Measurements from ENCODE around the gene MEAF6.
A peak's percentile ranks its signal among the peaks of the same experiment; 100 is the strongest.
"Not testable (repeated sequence)": the region's sequence is repeated elsewhere in the genome, so short reads cannot be mapped to it uniquely, and the experiment has no call there.

MEAF6 gene

GRCh38 chr1:37519613-37520012 lies 5.0 kb upstream of the MEAF6 start:
- Histone ChIP-seq H3K9ac (no peak overlapping the region), H3K27me3 (ENCODE audit: control insufficient read depth, insufficient read depth, low read length) (no peaks in the 10 kb centered on the region), H3K9me3 (ENCODE audit: control insufficient read depth, low read length) (no peaks in the 10 kb centered on the region), H3K4me1 (no peaks in the 10 kb centered on the region), H3K27ac (no peak overlapping the region), H2AFZ (no peak overlapping the region), H3K4me2 (ENCODE audit: low read length) (no peak overlapping the region), H3K4me3 (ENCODE audit: low read depth, low read length) (no peak overlapping the region), H3K79me2 (no peaks in the 10 kb centered on the region), H3K36me3 (ENCODE audit: control insufficient read depth, insufficient read depth, low read length) (no peaks in the 10 kb centered on the region)
- no peak for TF ChIP-seq CTCF (IDR thresholded peaks at IDR 0.05)

- H3K4me3 ChIP-seq (ENCODE audit: low read depth, low read length); H3K79me2 ChIP-seq; H3K9me3 ChIP-seq (ENCODE audit: control insufficient read depth, low read length); H3K27ac ChIP-seq; H3K4me2 ChIP-seq (ENCODE audit: low read length); H3K4me1 ChIP-seq; H3K36me3 ChIP-seq (ENCODE audit: control insufficient read depth, insufficient read depth, low read length); H3K9ac ChIP-seq; H3K27me3 ChIP-seq (ENCODE audit: control insufficient read depth, insufficient read depth, low read length): not testable (repeated sequence)
- peak overlapping the region; percentile 66 for H2AFZ ChIP-seq
These were observed 4.4 kb upstream of the MEAF6 start for GRCh38 chr1:37518929-37519328.

- not testable (repeated sequence) for H3K4me3 ChIP-seq (ENCODE audit: low read depth, low read length); H3K27ac ChIP-seq; H3K36me3 ChIP-seq (ENCODE audit: control insufficient read depth, insufficient read depth, low read length); H3K4me2 ChIP-seq (ENCODE audit: low read length); H3K9ac ChIP-seq; H2AFZ ChIP-seq; H3K79me2 ChIP-seq; H3K9me3 ChIP-seq (ENCODE audit: control insufficient read depth, low read length); H3K27me3 ChIP-seq (ENCODE audit: control insufficient read depth, insufficient read depth, low read length); H3K4me1 ChIP-seq
These were observed 3.7 kb upstream of the MEAF6 start for GRCh38 chr1:37518241-37518640.

GRCh38 chr1:37517569-37517968 lies 3.0 kb upstream of the MEAF6 start:
- no peak for TF ChIP-seq CTCF (IDR thresholded peaks at IDR 0.05)
- H2AFZ ChIP-seq = no peak overlapping the region
- no peak overlapping the region for H3K4me3 ChIP-seq (ENCODE audit: low read depth, low read length)
- H3K9ac ChIP-seq = no peak overlapping the region
- no peak overlapping the region for H3K27ac ChIP-seq
- H3K4me1 ChIP-seq = peaks cover 3% of the 10 kb centered on the region
- H3K9me3 ChIP-seq (ENCODE audit: control insufficient read depth, low read length) = no peaks in the 10 kb centered on the region
- no peaks in the 10 kb centered on the region for H3K27me3 ChIP-seq (ENCODE audit: control insufficient read depth, insufficient read depth, low read length)
- no peak overlapping the region for H3K4me2 ChIP-seq (ENCODE audit: low read length)
- peaks cover 7% of the 10 kb centered on the region for H3K79me2 ChIP-seq
- no peaks in the 10 kb centered on the region for H3K36me3 ChIP-seq (ENCODE audit: control insufficient read depth, insufficient read depth, low read length)

GRCh38 chr1:37515185-37516034 lies 844 bp upstream of the MEAF6 start:
- Histone ChIP-seq H3K9me3 (ENCODE audit: control insufficient read depth, low read length) (no peaks in the 10 kb centered on the region), H3K4me3 (ENCODE audit: low read depth, low read length) (peak overlapping the region; percentile 93), H2AFZ (peak overlapping the region; percentile 99), H3K36me3 (ENCODE audit: control insufficient read depth, insufficient read depth, low read length) (no peaks in the 10 kb centered on the region), H3K27me3 (ENCODE audit: control insufficient read depth, insufficient read depth, low read length) (no peaks in the 10 kb centered on the region), H3K9ac (peak overlapping the region; percentile 53), H3K4me2 (ENCODE audit: low read length) (peak overlapping the region; percentile 98), H3K79me2 (peaks cover 7% of the 10 kb centered on the region), H3K27ac (peak overlapping the region; percentile 89), H3K4me1 (peaks cover 3% of the 10 kb centered on the region)
- no peak for TF ChIP-seq CTCF (IDR thresholded peaks at IDR 0.05)
